Mesenchymal stem cell (in vitro differentiated cells and primary cell): Measurements from ENCODE around the gene CDK10.

Source experiments
- DNase-seq: peaks from one replicate; pipeline ENCODE4 v3.0.0-alpha.2; 2013
- H2AFZ ChIP-seq: one replicate; pipeline ENCODE4 v1.6.1; 2013; ENCODE audit warnings: low read depth, mild to moderate bottlenecking, control low read depth, inconsistent platforms, low read length, moderate library complexity
- H2AK5ac ChIP-seq: 2 replicates; pipeline ENCODE4 v1.6.1; 2013; ENCODE audit warnings: low read length, moderate library complexity, mild to moderate bottlenecking, inconsistent platforms; ENCODE audit not compliant: severe bottlenecking
- H2BK120ac ChIP-seq: one replicate; pipeline ENCODE4 v1.6.1; 2013; ENCODE audit warnings: low read depth, mild to moderate bottlenecking, inconsistent platforms, low read length, moderate library complexity
- H2BK12ac ChIP-seq, 2 experiments: one replicate each; pipeline ENCODE4 v1.6.1; 2013; ENCODE audit warnings: inconsistent platforms in 2 of 2, low read length in 2 of 2, mild to moderate bottlenecking in 2 of 2, moderate library complexity in 2 of 2, control low read depth in 1 of 2
- H2BK15ac ChIP-seq: one replicate; pipeline ENCODE4 v1.6.1; 2013; ENCODE audit warnings: mild to moderate bottlenecking, low read depth, inconsistent platforms; ENCODE audit not compliant: poor library complexity, severe bottlenecking
- H2BK5ac ChIP-seq: 2 replicates; pipeline ENCODE4 v1.6.1; 2013; ENCODE audit warnings: low read depth, mild to moderate bottlenecking, low read length, control low read depth, inconsistent platforms; ENCODE audit not compliant: poor library complexity, severe bottlenecking
- H3K14ac ChIP-seq, 2 experiments: one replicate each; pipeline ENCODE4 v1.6.1; 2013; ENCODE audit warnings: inconsistent platforms in 2 of 2, low read length in 2 of 2, control low read depth in 1 of 2, mild to moderate bottlenecking in 1 of 2, moderate library complexity in 1 of 2
- H3K18ac ChIP-seq, 2 experiments: one replicate each; pipeline ENCODE4 v1.6.1; 2013; ENCODE audit warnings: inconsistent platforms in 2 of 2, low read length in 2 of 2, control low read depth in 1 of 2, low read depth in 1 of 2, mild to moderate bottlenecking in 1 of 2
- H3K23ac ChIP-seq, 2 experiments: one replicate each; pipeline ENCODE4 v1.6.1; 2013; ENCODE audit warnings: inconsistent platforms in 2 of 2, low read length in 2 of 2, mild to moderate bottlenecking in 2 of 2, moderate library complexity in 2 of 2, control low read depth in 1 of 2
- H3K27ac ChIP-seq: 2 replicates; pipeline ENCODE4 v1.5.1; 2013; ENCODE audit warnings: mild to moderate bottlenecking, moderate library complexity, low read length, control low read depth, inconsistent platforms; ENCODE audit not compliant: poor library complexity, severe bottlenecking
- H3K27me3 ChIP-seq, 2 experiments: 2 replicates each; pipeline versions ENCODE4 v1.6.1 to v1.7.0; 2013; ENCODE audit warnings: low read length in 2 of 2, mild to moderate bottlenecking in 2 of 2, moderate library complexity in 2 of 2, control low read depth in 1 of 2, inconsistent platforms in 1 of 2; ENCODE audit not compliant: control insufficient read depth in 1 of 2, insufficient read depth in 1 of 2
- H3K36me3 ChIP-seq, 2 experiments: 2 replicates each; pipeline versions ENCODE4 v1.6.1 to v1.7.0; 2013; ENCODE audit warnings: low read length in 2 of 2, control low read depth in 1 of 2, inconsistent platforms in 1 of 2, low read depth in 1 of 2, mild to moderate bottlenecking in 1 of 2; ENCODE audit not compliant: insufficient read depth in 2 of 2, control insufficient read depth in 1 of 2
- H3K4ac ChIP-seq, 2 experiments: one replicate each; pipeline ENCODE4 v1.6.1; 2013; ENCODE audit warnings: inconsistent platforms in 2 of 2, low read length in 2 of 2, mild to moderate bottlenecking in 2 of 2, moderate library complexity in 2 of 2, control low read depth in 1 of 2, low read depth in 1 of 2
- H3K4me1 ChIP-seq: 2 replicates; pipeline ENCODE4 v1.6.1; 2013; ENCODE audit warnings: low read depth, low read length, control low read depth; ENCODE audit not compliant: control insufficient read depth, insufficient read depth
- H3K4me2 ChIP-seq: 2 replicates; pipeline ENCODE4 v1.6.1; 2013; ENCODE audit warnings: low read length, mild to moderate bottlenecking, inconsistent platforms; ENCODE audit not compliant: poor library complexity, severe bottlenecking
- H3K4me3 ChIP-seq, 2 experiments: 2 replicates each; pipeline versions ENCODE4 v1.5.1 to v1.7.0; 2013; ENCODE audit warnings: low read length in 2 of 2, mild to moderate bottlenecking in 2 of 2, control low read depth in 1 of 2, low read depth in 1 of 2; ENCODE audit not compliant: insufficient read depth in 1 of 2
- H3K79me1 ChIP-seq: replicated peaks from 2 replicates; pipeline ENCODE4 v1.6.1; 2013; ENCODE audit warnings: mild to moderate bottlenecking, control low read depth, low read length, inconsistent platforms; ENCODE audit not compliant: poor library complexity, severe bottlenecking
- H3K9ac ChIP-seq: 2 replicates; pipeline ENCODE4 v1.7.0; 2013; ENCODE audit warnings: mild to moderate bottlenecking, low read length, moderate library complexity
- H3K9me3 ChIP-seq: 2 replicates; pipeline ENCODE4 v1.7.0; 2013; ENCODE audit warnings: mild to moderate bottlenecking, low read length; ENCODE audit not compliant: control insufficient read depth
- H4K8ac ChIP-seq: one replicate; pipeline ENCODE4 v1.6.1; 2013; ENCODE audit warnings: inconsistent platforms, mild to moderate bottlenecking, low read length, moderate library complexity
- H4K91ac ChIP-seq: one replicate; pipeline ENCODE4 v1.6.1; 2013; ENCODE audit warnings: mild to moderate bottlenecking, low read length, inconsistent platforms
- WGBS: methylation state at CpG from one replicate; pipeline ENCODE4 v1.1.7; 2013; ENCODE audit warnings: mixed read lengths; 5-methylcytosine and 5-hydroxymethylcytosine counted together

CDK10 gene

DNA sequence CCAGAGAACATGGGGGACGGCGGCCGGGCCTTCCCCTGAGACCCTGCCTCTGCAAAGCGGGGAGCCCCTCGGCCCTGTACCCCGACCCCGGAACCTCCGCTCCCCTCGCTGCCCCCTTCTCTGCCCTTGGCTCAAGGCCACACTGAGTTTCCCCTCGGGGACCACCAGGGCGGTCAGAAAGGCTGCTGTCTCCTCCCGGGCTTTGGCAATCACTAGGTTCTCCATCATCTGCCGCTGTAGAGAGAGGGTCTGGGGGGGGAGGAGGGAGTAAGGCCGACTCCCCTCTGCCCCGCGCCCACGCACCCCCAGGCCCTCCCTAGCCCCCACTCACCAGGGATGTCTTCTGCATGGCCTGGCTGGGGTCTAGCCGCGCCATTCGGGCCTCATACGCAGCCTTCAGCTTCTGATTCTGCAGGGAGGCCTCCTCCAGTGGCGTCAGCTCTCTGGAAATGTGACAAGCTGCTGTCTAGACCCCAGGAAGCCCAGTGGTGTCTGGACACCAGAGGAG lies 25.8 kb downstream of the CDK10 start:
- Histone ChIP-seq H3K18ac (no peak overlapping the region), H2BK5ac (no peak overlapping the region), H2AK5ac (no peak overlapping the region), H2AFZ (peak overlapping the region; percentile 29), H2BK120ac (no peak overlapping the region), H3K9me3 (no peaks in the 10 kb centered on the region), H2BK12ac (no peak overlapping the region), H3K36me3 (peaks cover 26 to 54% of the 10 kb centered on the region in 2 experiments), H4K91ac (no peak overlapping the region), H3K79me1 (peaks cover 11% of the 10 kb centered on the region), H3K4me3 (peak overlapping the region; percentile 61 to 66), H3K4me2 (peak overlapping the region; percentile 84), H3K27ac (no peak overlapping the region), H3K23ac (no peak overlapping the region), H2BK15ac (no peak overlapping the region), H3K27me3 (no peaks in the 10 kb centered on the region), H3K14ac (peak overlapping the region in 1 of 2 experiments; percentile 60), H3K4ac (peak overlapping the region in 1 of 2 experiments; percentile 13), H3K4me1 (peaks cover 22% of the 10 kb centered on the region), H4K8ac (peak overlapping the region; percentile 39), H3K9ac (peak overlapping the region; percentile 38)
- DNase-seq, result peak; percentile 59
- 17% methylated on average over 14 of the region's 22 CpGs for WGBS

DNA sequence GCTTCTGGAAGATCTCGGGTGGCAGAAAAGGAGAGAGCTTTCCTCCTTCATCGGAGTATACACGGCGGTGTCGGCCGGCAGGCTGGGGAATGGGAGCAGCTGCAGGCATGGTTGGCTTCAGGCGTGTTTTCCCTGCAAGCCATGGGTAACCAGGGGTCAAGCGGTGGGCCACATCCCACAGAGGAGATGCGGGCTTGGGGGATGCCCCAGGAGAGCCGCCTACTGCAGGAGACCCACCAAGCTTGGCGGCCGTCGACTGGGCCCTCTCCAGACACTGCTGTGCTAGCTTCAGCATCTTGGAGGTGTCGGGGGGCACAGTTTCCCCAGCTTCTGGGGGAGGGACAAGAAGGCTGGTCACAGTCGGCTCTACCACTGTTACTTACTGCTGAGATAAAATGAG lies 30.0 kb downstream of the CDK10 start:
- Histone ChIP-seq H3K9me3 (no peaks in the 10 kb centered on the region), H2BK12ac (no peak overlapping the region), H3K4me3 (no peak overlapping the region), H3K36me3 (peaks cover 13 to 32% of the 10 kb centered on the region in 2 experiments), H2BK120ac (no peak overlapping the region), H3K23ac (no peak overlapping the region), H3K79me1 (peaks cover 22% of the 10 kb centered on the region), H2BK5ac (no peak overlapping the region), H4K91ac (no peak overlapping the region), H2BK15ac (no peak overlapping the region), H3K27me3 (no peaks in the 10 kb centered on the region), H3K18ac (no peak overlapping the region), H3K27ac (no peak overlapping the region), H3K4ac (no peak overlapping the region), H3K4me2 (no peak overlapping the region), H4K8ac (no peak overlapping the region), H2AFZ (no peak overlapping the region), H2AK5ac (no peak overlapping the region), H3K9ac (no peak overlapping the region), H3K14ac (no peak overlapping the region), H3K4me1 (peaks cover 24% of the 10 kb centered on the region)
- DNase-seq, result no peak
- WGBS, result 97% methylated on average over 15 of the region's 15 CpGs

DNA sequence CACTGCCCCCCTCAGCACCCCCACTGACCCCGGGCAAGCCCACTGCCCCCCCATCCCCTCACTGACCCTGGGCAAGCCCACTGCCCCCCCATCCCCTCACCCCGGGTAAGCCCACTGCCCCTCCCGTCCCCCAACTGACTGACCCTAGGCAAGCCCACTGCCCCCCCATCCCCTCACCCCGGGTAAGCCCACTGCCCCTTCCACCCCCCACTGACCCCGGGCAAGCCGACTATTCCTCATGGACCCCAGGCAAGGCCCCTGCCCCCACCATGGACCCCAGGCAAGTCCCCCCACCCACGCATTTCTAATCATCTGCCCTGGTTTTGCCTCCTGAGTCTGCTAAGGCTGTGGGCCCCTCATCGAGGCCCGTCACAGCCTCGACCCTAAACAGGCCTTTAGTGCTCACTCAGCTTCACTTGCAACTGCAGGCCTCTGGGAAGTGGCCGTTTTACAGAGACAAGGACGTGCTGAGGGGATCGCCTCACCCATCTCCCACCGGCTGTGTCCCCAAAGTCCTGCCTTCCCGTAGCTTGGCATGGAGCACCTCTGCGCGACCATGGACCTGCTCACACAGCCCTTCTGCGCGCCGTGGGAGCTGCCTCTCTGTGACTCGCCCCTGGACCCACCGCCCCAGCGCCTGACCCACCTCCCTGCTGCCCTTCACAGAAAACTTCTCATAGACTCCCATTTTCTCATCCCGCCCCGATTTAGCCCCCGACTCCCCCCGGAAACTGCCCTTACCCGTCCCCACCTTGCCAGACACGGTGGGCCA lies 30.6 kb downstream of the CDK10 start:
- H4K91ac ChIP-seq, result no peak overlapping the region
- H3K4ac ChIP-seq, result no peak overlapping the region
- peaks cover 20% of the 10 kb centered on the region for H3K4me1 ChIP-seq
- no peaks in the 10 kb centered on the region for H3K9me3 ChIP-seq
- H3K14ac ChIP-seq, result no peak overlapping the region
- H2BK5ac ChIP-seq, result no peak overlapping the region
- H3K4me3 ChIP-seq, result no peak overlapping the region
- H3K18ac ChIP-seq, result no peak overlapping the region
- DNase-seq, result no peak
- H2AFZ ChIP-seq, result no peak overlapping the region
- H3K9ac ChIP-seq, result no peak overlapping the region
- no peak overlapping the region for H3K23ac ChIP-seq
- peaks cover 13 to 32% of the 10 kb centered on the region in 2 experiments for H3K36me3 ChIP-seq
- H3K27me3 ChIP-seq, result no peaks in the 10 kb centered on the region
- no peak overlapping the region for H3K27ac ChIP-seq
- H2AK5ac ChIP-seq, result no peak overlapping the region
- H2BK120ac ChIP-seq, result no peak overlapping the region
- WGBS, result 95% methylated on average over 27 of the region's 29 CpGs
- H4K8ac ChIP-seq, result no peak overlapping the region
- no peak overlapping the region for H3K4me2 ChIP-seq
- no peak overlapping the region for H2BK15ac ChIP-seq
- H2BK12ac ChIP-seq, result no peak overlapping the region
- peaks cover 20% of the 10 kb centered on the region for H3K79me1 ChIP-seq

DNA sequence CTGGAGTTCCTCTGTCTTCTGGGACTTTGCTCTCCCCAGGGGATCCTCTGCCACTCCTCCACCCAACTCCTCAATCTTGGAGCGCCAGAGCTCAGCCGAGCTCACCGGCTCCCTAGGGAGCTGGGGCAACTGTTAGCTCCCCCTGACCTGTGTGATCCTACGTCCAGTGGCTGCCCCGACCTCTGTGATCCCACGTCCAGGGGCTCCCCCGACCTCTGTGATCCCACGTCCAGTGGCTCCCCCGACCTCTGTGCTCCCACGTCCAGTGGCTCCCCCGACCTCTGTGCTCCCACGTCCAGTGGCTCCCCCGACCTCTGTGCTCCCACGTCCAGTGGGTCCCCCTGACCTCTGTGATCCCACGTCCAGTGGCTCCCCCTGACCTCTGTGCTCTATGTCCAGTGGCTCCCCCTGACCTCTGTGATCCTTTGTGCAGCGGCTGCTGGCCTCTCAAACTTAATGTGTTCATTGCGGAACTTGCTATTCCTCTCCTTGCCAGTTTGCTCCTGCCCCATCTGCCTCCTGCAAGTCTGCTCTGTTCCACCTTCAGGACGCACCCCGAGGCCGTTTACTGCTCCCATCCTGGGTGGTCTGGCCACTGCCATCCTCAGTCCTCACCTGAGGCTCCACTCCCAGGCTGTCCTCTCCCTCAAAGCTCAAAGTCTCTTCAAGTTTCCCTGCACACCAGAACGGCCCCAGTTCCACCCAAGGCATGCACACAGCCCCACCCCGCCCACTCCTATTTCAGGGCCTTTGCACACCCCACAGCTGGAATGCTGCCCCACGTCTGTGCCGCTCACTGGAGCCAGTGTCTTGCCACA lies 31.4 kb downstream of the CDK10 start:
- no peak overlapping the region for H2BK5ac ChIP-seq
- no peak overlapping the region for H2AFZ ChIP-seq
- DNase-seq, result no peak
- H3K79me1 ChIP-seq, result peaks cover 20% of the 10 kb centered on the region
- H2BK120ac ChIP-seq, result no peak overlapping the region
- H3K4me3 ChIP-seq, result no peak overlapping the region
- peak overlapping the region; percentile 15 to 73 for H3K4ac ChIP-seq
- H2AK5ac ChIP-seq, result no peak overlapping the region
- H3K18ac ChIP-seq, result no peak overlapping the region
- no peak overlapping the region for H3K14ac ChIP-seq
- peaks cover 21% of the 10 kb centered on the region for H3K4me1 ChIP-seq
- WGBS, result 90% methylated on average over 24 of the region's 24 CpGs
- no peak overlapping the region for H3K23ac ChIP-seq
- no peak overlapping the region for H4K8ac ChIP-seq
- no peaks in the 10 kb centered on the region for H3K9me3 ChIP-seq
- H2BK12ac ChIP-seq, result peak overlapping the region in 1 of 2 experiments; percentile 83
- no peak overlapping the region for H2BK15ac ChIP-seq
- H3K9ac ChIP-seq, result peak overlapping the region; percentile 15
- H3K27ac ChIP-seq, result no peak overlapping the region
- no peaks in the 10 kb centered on the region for H3K27me3 ChIP-seq
- peaks cover 17 to 37% of the 10 kb centered on the region in 2 experiments for H3K36me3 ChIP-seq
- H3K4me2 ChIP-seq, result no peak overlapping the region
- peak overlapping the region; percentile 55 for H4K91ac ChIP-seq
